DOHH2 (cell line): ENCODE measurements around the gene PKHD1.

Source experiments
- EZH2phosphoT487 ChIP-seq: fragments of 200-600 bp; sonication (generic); IDR thresholded peaks from 2 replicates; pipeline ENCODE4 v1.6.1; 2017; ENCODE audit warnings: borderline replicate concordance, mild to moderate bottlenecking, antibody characterized with exemption, low read length, moderate library complexity, mixed read lengths
- TF ChIP-seq, protein P1 (sequence below): fragments of 200-600 bp; sonication (generic); IDR thresholded peaks from one replicate; pipeline ENCODE4 v1.5.1; 2014; ENCODE audit warnings: antibody characterized with exemption, mild to moderate bottlenecking, low read depth, low read length; ENCODE audit not compliant: poor library complexity, severe bottlenecking

DNA sequence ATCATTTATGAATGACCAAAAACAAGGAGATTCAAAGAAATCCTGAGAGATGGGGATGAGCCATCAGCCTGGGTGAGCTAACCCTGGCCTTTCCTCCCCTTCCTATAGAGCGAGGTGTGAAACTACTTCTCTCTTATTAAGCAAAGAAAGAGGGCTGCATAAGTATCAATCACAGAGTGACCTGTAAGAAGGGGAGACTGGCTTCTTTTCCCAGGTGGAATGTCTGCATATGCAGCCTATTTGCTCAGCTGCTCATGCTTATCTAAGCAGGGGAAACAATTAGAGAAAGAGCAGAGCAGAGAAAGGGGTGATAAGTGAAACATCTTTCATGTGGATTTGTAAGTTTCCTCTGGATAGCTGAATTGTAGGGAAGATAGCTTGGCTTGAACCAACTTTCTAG, 160.0 kb downstream of the PKHD1 start:
- TF ChIP-seq, protein P1, sequence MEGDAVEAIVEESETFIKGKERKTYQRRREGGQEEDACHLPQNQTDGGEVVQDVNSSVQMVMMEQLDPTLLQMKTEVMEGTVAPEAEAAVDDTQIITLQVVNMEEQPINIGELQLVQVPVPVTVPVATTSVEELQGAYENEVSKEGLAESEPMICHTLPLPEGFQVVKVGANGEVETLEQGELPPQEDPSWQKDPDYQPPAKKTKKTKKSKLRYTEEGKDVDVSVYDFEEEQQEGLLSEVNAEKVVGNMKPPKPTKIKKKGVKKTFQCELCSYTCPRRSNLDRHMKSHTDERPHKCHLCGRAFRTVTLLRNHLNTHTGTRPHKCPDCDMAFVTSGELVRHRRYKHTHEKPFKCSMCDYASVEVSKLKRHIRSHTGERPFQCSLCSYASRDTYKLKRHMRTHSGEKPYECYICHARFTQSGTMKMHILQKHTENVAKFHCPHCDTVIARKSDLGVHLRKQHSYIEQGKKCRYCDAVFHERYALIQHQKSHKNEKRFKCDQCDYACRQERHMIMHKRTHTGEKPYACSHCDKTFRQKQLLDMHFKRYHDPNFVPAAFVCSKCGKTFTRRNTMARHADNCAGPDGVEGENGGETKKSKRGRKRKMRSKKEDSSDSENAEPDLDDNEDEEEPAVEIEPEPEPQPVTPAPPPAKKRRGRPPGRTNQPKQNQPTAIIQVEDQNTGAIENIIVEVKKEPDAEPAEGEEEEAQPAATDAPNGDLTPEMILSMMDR: no peak
- no peak for TF ChIP-seq EZH2phosphoT487
